DMS153 (cell line): ENCODE data around the gene ALOX5AP.
"Not testable (repeated sequence)": the region's sequence is repeated elsewhere in the genome, so short reads cannot be mapped to it uniquely, and the experiment has no call there.

Source experiments
- DNase-seq: peaks from one replicate; lab custom pipeline; 2025; lab: John Stamatoyannopoulos, UW

The ALOX5AP gene

DNA sequence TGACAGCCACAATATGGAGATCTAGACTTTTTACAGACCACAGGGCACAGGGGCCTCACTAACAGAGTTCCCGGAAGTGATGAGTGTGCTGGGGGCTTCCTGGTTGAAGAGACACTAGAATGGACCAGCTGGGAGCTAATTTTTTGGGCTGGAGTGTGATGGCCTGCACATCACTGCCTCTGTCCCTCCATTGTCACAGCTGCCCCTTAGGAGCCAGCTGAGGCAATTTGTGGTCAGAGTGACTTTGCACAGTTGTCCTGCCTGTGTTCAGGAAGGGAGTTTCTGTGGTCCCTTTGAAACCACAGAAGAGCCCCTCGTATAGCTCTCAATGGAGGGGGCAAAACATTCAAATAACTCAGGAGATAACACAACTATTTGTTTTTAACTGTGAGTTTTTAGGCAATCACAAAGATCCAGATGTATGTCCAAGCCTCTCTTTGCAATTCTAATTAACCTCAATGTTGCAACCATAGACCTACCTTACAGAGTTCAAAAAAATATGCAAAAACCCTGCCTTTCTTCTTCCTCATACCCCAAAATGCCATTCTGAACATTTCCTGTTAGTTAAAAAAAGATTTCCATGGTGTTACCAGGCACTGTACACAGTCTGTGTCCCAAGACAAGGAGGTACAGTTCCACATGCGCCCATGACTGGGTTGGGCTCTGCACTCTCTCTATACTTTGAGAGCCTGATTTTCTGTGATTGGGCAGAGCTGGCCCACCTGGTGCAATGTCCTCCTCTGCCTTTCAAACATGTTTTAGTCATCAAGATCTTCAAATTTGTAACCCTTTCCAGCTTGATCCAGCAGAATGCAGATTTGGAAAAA lies 2.4 kb downstream of the ALOX5AP start:
- DNase-seq: no peak

DNA sequence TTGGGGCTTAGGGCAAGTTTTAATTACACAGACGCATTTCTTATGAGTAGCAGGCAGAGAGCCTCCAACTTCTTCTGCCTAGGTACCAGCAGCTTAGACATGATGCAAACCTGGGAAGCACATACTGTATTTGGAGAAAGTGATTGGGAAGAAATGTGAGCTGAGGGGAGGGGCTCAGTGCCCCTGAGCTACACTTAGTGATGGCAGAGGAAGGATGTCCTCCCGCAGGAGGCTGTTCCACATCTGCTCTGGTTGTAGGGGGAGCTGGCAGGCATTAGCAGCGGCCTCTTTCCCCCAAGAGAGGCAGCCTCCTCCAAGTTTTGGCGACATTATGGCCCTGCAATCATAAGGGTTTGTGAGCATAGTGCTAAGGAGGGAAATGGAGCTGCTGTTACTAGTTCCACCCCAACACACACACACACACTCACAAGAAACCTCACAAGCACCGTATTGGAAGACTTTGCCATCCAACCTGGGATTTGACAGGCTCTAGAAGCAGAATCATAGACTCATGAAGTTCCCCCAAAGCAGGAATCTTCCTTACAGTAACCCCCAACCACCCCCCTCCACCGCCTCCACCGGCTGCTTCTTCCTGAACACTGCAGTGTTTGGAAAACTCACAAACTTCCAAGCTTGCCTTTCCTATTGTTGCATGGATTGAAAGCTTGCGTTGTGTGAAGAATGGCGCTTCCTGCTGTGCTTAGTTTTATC lies 3.3 kb downstream of the ALOX5AP start:
- no peak for DNase-seq

DNA sequence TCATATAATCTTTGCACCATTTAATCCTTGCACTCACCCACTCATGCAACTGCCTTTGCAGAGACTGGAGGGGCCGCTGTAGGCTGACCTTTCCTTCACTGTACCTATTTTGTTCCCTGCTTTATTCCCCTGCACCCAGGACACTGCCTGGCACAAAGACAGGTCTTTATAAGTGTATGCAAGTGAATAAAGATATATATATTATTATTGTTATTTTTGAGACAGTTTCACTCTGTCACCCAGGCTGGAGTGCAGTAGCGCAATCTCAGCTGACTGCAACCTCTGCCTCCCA lies 3.8 kb downstream of the ALOX5AP start:
- no peak for DNase-seq

DNA sequence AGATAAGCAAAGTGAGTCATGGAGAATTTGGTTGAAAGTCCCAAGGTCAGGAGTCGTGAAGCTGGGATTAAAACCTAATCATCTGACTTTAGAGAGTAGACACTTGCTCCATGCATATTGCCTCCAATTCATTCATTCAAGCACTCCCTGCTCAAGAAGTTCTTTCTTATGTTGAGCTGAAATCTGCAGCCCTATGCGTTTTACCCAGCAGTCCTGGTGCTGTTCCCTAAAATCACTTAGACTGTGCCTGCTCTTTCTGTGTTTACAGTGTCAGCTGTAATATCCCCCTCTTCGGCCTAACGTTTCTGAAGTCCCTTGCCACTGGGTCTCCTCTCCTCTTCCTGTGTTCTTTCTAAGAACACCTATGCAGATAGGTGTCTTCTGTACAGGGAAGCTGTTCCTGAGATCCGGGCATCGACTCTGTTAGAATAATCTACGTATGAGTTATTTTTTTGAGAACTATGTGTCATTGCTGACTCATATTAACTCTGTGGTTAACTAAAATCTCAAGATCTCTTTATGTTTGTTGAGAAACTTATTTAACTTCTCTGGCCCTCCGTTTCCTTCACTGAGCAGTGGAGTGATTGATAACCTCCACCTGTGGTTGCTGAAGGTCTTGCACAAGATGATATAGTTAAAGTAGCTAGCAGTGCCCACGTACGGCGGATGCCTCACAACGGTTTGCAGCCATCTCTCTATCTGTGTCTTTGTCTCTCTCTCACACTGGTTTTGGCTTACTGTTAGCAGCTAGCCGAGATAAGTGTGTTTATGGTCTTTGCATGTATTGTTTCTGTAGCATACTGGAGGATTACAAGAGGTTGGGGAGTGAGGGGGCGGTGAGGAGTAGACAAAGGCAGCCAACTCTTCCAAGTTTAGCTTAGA lies 4.7 kb downstream of the ALOX5AP start:
- no peak for DNase-seq

DNA sequence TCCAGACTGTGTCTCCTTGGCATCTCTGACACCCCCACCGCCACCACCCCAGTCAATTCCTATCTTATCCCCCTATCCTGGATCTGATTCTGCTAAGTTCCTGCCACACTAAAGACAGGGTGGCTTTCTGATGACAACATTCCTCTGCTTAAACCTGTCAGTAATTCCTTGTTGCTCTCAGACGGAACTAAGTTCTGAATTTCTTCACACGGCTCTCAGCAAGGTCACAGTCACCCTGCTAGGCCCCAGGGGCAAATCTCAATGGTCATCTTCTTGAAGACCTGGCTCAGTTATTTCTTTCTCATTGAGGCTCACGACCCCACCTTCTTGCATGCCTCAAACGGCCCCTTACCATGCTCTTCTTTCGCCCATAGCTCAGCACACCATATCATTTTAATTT lies 7.6 kb downstream of the ALOX5AP start:
- no peak for DNase-seq

DNA sequence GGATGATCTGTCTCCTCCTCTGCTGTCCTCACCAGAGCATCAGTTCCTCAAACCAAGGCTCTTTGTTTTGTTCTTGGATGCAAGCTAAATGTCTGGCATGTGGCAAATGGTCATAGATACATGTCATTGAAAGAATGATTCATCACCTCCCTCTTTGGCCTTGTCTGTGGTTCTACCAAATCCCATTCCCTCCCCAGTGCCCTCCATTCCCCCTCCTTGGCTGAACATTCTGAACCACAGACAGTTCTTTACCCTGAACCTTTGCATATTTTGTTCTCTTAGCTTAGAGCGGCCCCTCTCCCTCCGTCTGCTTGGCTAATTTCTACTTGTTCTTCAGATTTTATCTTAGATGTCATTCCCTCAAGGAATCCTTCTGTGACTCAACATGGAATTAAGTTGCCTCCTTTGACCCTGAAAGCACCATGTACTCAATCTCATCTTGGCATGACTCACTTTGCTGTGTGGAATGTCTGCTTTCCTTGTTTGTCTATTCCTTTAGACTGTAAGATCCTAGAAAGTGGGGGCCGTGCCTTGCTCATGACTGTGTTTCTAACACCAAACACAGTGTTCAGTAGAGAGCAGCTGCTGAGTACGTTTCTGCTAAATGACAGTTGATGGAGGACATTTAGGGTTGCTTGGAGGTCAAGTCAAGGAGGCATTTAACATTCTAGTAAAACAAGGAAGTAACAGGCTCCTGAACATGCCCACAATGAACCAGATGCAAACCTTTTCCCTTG lies 8.1 kb downstream of the ALOX5AP start:
- no peak for DNase-seq

DNA sequence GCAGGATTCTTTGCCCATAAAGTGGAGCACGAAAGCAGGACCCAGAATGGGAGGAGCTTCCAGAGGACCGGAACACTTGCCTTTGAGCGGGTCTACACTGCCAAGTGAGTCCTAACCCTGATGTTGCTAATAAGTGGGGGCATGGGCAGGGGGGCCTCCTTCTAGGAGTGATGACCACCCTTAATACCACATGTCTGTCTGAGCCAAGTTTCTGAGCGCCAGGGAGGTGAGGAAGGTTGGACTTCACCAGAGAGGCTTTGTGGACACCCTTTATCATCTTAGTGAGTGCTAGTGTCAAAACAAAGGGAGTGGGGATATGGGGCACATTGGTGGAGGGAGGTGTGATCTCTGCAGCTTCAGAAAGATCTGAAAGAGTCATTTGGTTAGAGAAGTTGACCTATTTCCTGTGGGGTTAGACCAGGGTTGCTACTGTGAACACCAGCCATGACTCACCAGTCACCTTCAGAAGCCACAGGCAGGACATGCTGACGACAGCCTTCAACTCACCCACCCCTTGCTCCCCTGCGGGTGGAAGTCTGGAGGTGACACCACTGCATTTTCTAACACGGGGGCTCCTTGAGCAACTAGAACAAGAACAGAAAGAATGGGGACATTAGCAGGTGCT lies 8.8 kb downstream of the ALOX5AP start:
- no peak for DNase-seq

DNA sequence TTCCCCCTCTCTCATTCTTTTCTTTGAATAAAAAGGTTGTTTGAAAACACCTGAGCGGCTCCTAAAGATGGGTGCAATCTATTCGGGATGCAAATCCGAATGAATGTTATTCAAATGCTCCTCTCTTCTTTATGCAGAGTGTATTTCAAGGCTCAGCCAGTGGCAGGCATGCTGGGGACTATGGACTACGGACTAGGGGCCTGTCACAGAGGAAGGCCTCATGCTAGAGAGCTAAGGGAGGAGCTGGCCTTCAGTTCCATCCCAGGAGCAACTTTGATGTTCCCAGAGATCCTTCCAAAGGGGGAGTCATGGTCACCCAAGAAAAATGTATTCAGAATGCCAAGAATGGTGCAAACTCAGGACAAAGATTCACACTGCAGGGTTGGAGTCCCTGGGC lies 9.3 kb downstream of the ALOX5AP start:
- no peak for DNase-seq

DNA sequence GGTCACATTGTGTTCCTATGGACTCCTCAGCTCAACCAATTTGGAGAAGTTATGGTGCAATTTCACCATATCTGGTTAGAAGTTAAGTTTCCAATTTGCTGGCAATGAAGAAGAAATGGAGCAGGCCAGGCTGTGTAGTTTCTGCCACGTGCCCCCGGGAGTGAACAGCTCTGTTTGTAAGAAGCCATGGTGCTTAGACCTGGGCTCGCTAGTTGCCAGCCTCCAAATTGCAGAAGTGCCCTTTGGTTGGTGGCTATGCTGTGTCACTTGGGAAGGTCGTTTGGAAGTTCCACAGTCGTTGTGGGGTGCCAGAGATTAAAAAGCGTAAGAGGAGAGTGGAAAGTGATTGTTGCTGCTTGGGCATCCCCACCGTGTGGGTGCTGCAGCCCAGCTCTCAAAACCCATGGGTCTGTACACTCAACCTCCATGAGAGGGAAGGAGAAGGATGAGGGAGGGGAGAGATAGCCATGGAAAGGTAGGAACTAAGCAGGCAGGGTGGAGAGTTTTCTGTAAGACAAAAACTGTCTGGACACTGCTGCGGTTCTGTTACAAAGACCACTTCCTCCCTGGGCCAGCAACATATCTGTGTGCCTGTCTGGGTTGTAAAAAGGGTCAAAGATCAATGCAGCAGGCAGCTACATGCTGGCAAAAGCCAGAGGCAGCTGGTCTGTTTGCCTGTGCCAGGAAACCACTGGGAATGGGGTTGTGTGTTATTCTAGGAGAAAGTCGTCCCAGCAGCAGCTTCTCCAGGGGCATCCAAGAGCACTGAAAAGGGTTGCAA lies 10.8 kb downstream of the ALOX5AP start:
- no peak for DNase-seq

DNA sequence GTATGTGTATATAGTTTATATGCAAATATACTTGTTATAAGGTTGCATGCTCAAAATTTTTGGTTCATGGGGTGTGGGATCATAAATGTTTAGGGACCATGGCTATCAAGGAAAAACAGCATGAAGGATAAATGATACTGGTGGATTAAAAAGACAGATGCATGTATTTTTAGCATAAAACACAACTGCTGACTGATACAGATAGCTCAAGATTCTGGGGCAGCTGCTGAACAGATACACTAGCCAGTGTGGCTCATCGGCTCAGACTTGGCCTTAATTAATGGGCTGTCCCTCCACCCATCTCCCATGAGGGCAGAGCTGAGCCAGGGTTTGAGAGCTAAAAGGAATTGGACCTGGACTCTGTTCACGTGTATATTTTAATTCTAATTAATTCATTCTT lies 11.4 kb downstream of the ALOX5AP start:
- DNase-seq: no peak

DNA sequence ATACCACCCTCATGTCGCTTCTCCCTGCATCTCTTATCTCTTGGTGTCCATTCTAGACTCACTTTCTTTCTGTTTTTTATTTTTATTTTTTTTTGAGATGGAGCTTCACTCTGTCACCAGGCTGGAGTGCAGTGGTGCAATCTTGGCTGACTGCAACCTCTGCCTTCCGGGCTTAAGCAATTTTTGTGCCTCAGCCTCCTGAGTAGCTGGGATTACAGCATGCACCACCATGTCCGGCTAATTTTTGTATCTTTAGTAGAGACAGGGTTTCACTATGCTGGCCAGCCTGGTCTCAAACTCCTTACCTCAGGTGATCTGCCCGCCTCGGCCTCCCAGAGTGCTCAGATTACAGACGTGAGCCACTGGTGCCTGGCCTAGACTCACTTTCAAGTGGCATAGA lies 12.5 kb downstream of the ALOX5AP start:
- not testable (repeated sequence) for DNase-seq

DNA sequence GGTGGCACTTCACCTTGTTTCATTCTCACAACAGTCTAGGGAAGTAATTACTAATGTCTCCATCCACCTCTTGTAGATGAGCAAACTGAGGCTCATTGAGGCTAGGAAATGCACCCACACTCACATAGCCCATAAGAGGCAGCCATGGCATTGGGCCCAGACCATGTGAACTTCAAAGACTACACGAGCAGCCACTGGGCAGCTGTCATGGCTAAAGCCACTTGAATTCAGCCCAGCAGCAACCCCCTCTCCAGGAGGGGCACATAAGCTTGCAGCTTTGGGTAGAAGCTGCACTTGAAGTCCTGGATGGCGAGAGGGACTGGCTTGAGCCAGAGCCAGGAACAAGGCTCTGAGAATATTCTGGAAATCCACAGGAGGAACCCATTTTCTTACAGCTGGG lies 13.4 kb downstream of the ALOX5AP start:
- no peak for DNase-seq

DNA sequence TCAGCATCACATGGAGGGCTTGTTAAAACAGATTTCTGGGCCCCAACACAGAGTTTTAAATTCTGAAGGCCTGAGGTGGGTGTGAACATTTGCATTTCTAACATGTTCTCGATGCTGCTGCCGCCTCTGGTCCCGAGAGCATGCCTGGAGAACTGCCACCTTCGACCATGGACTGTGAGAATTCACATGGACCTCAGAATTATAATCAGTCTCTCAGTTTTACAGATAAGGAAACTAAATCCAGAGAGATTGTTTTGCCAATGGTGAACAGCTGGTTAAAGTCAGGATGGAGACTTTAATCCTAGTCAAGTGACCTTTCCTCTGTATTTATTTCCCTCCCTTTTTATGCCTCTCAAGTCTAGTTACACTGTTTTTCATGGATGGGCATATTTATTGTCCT lies 14.7 kb downstream of the ALOX5AP start:
- DNase-seq: no peak

DNA sequence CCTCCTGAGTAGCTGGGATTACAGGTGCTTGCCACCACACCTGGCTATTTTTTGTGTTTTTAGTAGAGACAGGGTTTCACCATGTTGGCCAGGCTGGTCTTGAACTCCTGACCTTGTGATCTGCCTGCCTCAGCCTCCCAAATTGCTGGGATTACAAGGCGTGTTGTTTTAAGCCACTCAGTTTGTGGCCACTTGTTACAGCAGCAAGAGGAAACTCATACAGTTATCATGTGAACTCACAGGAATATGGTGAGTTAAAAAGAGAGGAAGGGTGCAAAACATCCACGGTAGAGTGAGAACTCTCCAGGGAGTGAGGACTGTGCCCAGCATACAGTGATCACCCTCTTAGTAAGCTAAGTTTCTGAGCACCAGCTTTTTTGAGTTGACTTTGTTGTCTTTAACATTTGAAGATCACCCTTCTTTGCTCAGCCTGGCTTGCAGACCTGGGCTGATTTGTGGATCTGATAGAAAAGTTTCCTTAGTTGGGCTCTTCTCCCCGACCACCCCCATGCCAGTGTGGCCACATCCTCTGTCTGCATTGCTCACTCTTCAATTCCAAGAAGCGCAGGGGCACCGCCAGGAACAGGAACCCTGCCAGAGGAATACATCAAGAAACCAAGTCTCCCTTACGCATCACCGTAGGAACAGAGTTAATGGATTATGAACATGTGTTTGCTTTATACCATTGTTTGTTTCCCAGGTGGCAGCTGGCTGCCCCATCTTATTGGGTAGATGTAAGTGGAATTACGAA lies 16.0 kb downstream of the ALOX5AP start:
- no peak for DNase-seq

DNA sequence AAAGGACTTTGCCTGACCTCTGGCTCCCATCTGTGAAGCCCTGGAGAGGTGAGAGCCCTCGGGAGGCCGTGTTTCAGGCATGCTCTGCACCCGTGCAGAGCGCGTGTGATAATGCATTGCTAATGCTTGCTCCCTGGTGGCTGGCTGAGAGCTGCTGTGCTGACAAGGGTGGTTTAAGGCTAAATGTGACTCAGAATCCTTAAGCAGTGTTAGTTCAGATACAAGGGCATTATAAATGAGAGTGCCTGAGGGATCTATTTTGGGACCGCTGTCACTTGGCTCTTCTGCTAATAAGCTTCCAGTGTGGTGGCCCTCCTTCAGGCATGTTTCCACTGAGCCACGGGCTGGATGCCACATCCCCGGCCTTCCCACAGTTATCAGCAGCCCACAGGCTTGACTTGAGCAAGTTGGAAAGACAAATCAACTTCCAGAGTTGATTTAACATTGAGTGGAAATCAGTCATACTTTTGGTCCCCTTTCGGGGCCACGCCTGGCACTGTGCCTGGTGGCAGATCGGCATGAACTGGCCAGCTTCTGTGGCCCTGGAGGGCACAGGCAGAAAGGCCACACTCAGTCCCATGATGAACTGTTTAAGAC lies 17.0 kb downstream of the ALOX5AP start:
- no peak for DNase-seq

DNA sequence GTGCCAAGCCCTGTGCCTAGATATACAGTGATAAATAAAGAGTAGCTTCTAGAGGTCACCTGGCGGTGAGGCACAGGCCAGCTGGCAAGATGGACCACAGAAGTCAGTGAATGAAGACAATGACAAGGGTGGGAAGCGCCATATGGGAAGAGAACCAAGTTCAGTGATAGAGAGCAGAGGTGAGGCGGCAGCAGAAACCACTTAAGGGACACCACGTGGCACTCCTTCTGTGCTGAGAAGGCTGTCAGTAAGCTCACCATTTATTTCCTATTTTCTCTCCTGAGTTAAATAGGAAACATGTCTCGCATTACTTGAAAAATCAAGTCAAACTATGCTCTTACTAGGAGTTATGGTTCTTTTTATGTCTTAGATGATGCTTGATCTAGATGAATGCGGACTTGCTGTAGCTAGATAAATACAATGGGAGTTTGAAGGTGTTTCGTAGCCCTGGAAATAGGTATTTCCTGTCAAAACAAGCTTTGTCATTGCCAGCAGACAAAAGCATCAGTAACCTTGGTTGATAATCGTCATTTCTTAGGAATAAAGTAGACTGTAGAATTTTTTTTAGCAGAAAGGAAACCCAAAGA lies 17.8 kb downstream of the ALOX5AP start:
- no peak for DNase-seq

DNA sequence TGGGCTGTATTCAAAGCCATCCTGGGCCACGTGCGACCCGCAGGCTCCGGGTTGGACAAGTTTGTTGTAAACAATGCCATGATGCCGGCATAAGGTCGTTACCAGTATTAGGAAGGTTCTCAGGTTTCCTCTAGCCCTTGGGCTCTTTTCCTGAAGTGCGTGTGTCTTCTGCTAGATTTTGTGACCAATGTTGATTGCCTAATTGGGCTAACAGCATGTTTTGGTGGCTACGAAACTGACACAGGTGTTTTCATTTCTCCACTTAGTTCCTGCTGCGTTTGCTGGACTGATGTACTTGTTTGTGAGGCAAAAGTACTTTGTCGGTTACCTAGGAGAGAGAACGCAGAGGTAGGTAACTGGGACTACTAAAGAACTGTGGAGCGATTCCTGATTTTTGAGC lies 20.3 kb downstream of the ALOX5AP start:
- DNase-seq: no peak

DNA sequence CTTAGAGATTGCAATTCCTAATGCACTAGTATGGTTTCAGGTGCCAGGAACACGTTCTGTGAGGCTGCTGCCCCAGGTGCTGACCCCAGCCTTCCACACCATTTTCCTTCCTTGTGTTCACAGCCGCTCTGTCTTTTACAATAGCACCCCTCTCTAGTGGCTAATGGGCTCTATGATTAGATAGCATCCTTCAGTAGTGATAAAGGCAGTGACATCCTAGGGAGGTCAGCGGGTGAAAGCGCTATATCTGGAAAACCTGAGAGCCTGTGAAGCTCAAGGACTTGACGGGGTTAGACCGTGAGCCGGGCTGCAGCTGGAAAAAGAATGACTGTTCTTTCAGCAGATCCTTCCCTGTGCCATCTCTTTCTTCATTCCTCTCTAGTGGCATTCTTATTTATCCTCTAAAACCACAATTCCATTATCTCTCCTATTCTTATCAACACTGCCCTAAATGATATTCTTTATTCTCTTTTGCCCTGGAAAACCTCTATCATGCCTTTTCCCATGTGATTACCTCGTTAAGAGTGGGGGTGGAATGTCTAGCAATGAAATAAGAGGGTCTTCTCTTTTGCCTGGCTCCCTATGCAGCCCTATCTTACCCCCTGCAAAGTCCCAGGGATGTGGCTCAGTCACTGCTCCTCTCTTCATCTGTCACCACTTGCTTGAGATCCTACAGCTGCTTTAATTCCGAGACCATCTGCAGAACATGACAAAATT lies 21.8 kb downstream of the ALOX5AP start:
- DNase-seq: no peak

DNA sequence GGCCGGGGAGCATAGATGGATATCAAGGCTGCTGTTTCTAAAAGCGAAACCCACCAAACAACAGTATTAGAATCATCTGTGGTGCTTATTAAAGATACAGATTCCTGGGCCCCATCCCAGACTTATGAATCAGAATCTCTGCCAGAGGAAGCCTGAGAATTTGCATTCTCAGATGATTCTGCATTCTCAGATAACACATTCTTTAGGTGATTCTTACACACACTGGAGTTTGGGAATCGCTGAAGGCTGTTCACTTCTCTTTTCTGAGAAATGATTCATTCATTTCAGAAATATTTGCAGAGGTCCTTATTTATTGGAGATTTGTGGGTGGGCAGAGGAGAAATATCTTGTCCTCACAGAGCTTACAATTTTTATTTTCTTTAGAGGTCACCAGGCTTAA lies 24.4 kb downstream of the ALOX5AP start:
- DNase-seq: no peak
